Forelimb muscle (tissue), 1 donor: ENCODE measurements around the gene YTHDC2. TPM values are rescaled to one million over a fixed set of nuclear protein-coding genes. Genes with fewer than 3 reads are reported as not detected.

Experiments
- DNase-seq: peaks from one replicate; pipeline ENCODE4 v3.0.0-alpha.2; 2013; ENCODE audit warnings: low read depth
- polyA plus RNA-seq: library from polyadenylated mRNA; unstranded; fragments of 120-200 nt; gene quantifications from one replicate; pipeline ENCODE4 v1.2.1, GENCODE V29; 2013; ENCODE audit not compliant: insufficient read length

The YTHDC2 gene
- polyA plus RNA-seq: 19.6 TPM

DNA sequence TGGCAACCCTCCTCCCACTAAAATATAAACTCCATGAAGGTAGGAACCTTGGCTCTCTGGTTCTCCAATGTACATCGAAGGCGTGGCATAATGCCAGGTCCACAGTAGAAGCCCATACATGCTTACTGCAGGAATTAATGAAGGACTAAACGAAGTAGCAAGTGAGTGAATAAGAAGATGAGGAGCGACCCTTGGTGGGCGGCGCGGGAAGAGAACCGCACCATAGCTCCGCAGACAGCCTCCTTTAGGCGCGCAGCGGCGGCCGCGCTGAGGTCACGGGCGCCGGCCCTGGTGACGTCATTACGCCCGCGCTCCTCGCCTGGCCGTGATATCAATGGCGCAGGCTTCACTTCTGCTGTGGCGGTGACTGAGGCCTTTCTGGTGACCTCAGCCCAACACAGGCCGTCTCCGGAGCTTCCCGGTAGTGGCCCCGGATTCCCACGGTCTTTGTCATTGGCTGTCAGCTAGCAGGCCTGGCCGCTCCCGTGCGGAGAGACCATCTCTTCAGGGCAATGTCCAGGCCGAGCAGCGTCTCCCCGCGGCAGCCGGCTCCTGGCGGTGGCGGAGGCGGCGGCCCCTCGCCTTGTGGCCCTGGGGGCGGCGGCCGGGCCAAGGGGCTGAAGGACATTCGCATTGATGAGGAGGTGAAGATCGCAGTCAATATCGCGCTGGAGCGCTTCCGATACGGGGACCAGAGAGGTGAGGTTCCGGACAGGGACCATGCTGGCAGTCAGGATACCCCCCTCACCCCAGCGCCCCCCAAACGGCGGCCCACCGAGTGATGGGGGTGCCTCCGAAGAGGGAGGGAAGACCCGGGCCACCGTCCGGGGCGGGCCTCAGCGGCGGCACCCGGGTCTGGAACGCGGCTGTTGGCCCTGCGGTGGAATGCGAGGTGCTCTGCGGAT is at the start of gene YTHDC2:
YTHDC2 (plus strand) TSS at position 311 of the 905 bp plus-strand sequence; CDS start at position 513, 202 bp downstream.
- DNase-seq: peak; percentile 65

GRCh38 chr5:113474100-113474728 is 39.3 kb upstream of the YTHDC2 start:
- no peak for DNase-seq

DNA sequence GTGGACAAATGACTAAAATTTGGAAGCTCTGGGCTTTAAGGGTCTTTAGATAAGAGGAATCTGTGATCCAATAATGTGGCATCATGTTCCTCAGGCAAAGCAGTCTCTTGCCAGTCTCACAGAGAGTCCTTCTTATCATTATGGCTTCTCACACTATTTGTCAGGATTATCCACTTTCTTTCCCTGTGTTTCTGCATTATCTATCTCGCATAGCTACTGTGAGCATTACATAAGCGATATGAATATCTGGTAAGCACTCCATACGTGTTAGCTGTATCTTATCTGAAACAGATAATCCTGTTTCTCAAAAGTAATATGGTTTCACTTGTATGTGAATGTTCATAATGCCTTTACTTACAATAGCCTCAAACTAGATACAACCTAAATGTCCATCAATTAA is 34.8 kb upstream of the YTHDC2 start:
- no peak for DNase-seq

GRCh38 chr5:113480243-113480642 is 33.3 kb upstream of the YTHDC2 start:
- DNase-seq: no peak

GRCh38 chr5:113487416-113487780 is 26.1 kb upstream of the YTHDC2 start:
- DNase-seq: no peak

GRCh38 chr5:113487781-113488644 is 25.5 kb upstream of the YTHDC2 start, which contains the start of gene MCC:
TSS of gene MCC (minus strand) at chr5:113488453.
- DNase-seq: no peak

DNA sequence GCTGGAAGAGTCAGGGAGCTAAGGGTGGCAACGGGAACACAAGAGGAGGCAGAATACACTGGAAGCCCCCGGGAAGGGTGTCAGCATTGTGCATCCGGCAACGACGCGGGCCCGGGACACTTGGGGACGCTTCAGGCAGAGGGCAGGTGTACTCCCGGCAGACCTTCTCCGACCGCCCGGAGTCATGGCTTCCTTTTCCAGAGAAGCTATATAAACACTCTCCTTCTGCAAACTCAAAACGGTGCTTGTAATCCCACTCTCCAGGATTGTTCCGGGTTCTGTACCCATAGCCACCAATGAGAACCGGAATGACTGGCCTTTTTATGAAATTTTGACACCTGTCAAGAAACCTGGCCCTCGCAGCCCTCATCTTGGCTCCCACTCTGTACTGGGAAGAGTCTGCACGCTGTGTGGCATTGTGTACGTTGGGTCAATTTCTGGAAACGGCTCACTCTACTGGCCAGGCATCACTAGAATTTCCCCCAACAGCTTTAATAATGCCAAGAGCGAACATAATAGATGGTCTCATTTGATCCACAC is 24.8 kb upstream of the YTHDC2 start:
- DNase-seq: no peak

DNA sequence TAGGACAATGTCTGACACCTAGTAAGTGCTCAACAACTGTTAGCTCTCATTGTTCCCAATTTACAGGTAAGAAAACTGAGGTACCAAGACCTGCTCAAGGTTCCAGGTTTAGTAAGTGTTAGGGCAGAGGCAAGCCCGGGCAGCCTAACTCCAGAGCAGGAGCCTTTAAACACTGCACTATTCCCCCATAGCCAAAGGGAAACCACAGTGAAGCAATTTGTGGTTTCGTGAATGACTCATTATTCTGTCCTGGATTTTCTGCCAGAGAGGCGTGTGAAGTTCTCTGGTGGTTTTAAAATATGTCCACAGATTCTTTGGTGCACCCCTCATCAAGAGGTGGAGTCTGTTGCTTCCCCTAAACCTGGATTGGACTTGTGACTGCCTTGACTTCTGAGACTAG is 24.2 kb upstream of the YTHDC2 start:
- no peak for DNase-seq

DNA sequence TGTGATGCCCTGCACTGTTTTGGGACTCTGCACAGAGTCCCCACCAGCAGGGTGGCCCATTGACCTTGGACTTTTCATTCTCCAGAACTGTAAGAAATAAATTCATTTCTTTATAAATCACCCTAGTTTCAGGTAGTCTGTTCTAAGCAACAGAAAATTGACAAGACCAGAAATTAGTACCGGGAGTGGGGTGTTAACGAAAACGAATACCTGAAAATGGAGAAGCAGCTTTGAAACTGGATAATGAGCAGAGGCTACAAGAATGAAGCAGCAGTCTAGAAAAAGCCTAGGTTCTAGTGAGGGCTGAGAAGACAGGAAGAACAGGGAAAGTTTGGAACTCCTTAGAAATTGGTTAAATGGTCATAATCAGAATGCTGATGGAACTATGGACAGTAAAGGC is 23.2 kb upstream of the YTHDC2 start:
- no peak for DNase-seq

DNA sequence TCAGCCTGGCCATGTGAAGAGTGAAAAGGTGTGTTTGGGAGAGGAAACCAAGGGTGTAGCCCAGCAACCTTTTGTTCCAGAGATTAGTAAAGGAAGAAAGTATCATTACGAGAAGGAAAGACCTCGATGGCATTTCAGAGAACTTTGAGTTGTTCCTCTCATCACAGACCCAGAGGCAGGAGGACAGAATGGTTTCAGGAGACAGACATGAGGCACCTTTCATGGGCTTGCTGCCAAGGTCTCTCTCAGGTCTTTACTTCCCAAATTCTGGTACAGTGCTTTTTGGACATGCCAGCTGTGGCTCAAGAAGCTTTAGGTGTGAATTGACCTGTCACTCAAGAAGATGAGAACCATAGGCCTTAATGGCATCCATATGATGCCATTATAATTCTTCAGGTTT is 22.5 kb upstream of the YTHDC2 start:
- no peak for DNase-seq

DNA sequence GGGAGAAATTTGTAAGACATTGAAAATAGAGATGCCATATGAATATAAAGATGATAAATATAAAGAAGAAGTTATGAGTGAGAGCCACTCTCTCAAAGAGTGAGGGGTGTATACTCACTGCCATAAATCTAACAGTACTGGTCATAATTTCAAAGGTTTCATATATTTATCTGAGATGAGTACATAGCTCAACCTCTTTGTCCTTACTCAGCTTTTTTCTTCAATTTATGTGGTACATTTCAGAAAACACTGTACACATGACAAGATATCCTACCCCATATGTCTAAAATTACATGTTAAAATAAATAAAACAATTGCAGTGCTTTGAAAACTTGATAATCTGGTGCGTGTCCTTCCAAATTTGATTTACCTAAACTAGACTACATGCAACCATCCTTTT is 20.0 kb upstream of the YTHDC2 start:
- DNase-seq: no peak

GRCh38 chr5:113495422-113495841 is 18.1 kb upstream of the YTHDC2 start:
- no peak for DNase-seq

- DNase-seq: no peak
These were observed 11.4 kb upstream of the YTHDC2 start for GRCh38 chr5:113502073-113502472.

DNA sequence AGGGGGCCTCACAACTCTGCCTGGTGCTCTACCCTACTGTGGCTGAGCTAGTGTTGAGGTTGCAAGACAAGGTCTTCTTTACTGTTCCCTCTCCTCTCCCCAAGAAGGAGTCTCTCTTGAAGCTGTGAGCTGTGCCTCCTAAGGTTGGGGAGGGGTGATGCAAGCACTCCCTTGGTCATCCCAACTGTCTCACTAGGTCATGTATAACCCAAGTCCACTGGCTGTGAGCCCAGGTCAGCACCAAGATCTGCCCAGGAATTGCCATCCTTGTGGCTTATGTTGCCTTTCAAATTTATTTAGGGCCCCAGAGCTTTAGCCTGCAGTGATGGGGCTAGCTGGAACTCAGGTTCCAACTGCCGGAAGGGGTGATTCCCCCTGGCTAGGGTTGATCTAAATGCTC is 10.3 kb upstream of the YTHDC2 start:
- no peak for DNase-seq

- DNase-seq: no peak
These were observed 8.3 kb upstream of the YTHDC2 start for GRCh38 chr5:113505181-113505580.

- no peak for DNase-seq
These were observed 5.9 kb upstream of the YTHDC2 start for GRCh38 chr5:113507601-113508000.

DNA sequence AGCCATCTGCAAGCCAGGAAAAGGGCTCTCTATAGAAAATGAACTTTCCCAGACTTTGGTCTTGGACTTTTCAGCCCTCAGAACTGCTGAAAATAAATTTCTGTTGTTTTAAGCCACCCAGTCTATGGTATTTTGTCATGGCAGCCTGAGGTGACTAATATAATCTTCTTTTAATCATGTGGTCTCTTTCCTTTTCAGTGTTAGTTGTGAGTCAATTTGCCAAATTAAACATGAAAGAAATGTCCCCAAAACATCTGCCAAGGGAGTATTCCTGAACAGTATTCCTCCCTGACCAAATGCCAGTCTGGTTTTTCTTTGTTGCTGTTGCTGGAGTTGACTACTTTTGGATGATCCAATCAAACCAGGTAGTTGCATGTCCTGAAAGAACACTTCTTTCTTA is 4.7 kb upstream of the YTHDC2 start:
- DNase-seq: no peak

GRCh38 chr5:113510836-113511451 is 2.5 kb upstream of the YTHDC2 start:
- no peak for DNase-seq

DNA sequence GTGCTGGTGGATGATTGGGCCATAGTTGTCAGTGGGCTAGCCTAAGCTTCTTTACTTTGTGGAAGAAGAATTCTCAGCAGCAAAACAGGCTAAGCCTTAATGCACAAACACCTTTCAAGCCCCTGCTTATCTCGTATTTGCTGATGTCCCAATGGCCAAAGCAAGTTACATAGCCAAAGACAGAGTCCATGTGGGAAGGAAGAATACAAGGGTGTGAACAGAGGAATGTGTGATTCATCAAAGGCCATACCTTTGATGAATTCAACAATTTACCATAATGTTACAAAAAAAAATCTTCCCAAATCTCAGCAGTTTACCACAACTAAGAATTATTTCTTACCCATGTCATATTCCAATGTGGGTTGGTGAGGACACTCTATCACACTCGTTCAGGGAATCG is 1.2 kb upstream of the YTHDC2 start:
- no peak for DNase-seq

DNA sequence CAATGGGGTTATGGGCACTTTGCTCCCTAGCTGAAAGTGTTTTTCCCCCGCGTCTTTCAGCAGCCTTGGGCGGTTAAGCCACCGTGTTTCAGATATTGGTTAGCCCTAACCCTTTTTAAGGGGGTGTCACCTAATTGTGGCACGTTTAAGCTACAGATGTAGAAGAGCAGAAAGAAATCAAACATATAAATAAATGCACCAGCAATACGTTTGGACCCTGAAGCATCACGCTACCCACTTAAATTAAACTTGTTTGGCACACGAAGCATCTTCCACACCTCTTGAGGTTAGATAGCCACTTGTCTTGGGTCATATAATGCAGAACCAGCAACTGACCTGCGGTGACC is 768 bp downstream of the YTHDC2 start:
- DNase-seq: no peak

DNA sequence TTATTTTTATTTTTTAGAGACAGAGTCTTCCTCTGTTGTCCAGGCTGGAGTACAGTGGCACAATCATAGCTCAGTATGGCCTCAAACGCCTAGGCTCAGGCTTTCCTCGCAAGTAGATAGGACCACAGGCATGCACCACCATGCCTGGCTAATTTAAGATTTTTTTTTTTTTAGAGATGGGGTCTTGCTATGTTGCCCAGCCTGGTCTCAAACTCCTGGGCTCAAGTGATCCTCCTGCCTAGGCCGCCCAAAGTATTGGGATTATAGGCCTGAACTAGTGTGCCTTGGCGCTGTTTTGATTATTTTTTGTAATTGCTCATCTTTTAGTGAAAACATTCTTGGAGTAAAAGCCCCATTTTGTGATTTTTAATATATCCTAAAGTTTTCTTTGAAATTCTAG is 5.4 kb downstream of the YTHDC2 start:
- DNase-seq: no peak

GRCh38 chr5:113519412-113519811 is 5.9 kb downstream of the YTHDC2 start:
- no peak for DNase-seq
